Panc1 (cell line): ENCODE data around the gene KDM2B.

Source experiments
- POLR2AphosphoS5 ChIP-seq: IDR thresholded peaks from 2 replicates; pipeline ENCODE4 v1.6.1; 2012; ENCODE audit warnings: mild to moderate bottlenecking, low read depth, low read length, moderate library complexity
- TCF7L2 ChIP-seq: IDR thresholded peaks from 2 replicates; pipeline ENCODE4 v1.6.1; 2011; ENCODE audit warnings: mild to moderate bottlenecking, low read depth, low read length, inconsistent platforms
- TF ChIP-seq, protein P1 (sequence below): fragments of 450-650 bp; IDR thresholded peaks from 2 replicates; pipeline ENCODE4 v1.5.1; 2017; ENCODE audit warnings: mild to moderate bottlenecking
- TF ChIP-seq, protein P2 (sequence below), 2 experiments: IDR thresholded peaks; 2 replicates each; pipeline ENCODE4 v1.6.1; 2011 to 2012; ENCODE audit warnings: low read depth in 2 of 2, control low read depth in 1 of 2, low read length in 1 of 2, mild to moderate bottlenecking in 1 of 2, moderate library complexity in 1 of 2; ENCODE audit not compliant: insufficient read depth in 1 of 2

DNA sequence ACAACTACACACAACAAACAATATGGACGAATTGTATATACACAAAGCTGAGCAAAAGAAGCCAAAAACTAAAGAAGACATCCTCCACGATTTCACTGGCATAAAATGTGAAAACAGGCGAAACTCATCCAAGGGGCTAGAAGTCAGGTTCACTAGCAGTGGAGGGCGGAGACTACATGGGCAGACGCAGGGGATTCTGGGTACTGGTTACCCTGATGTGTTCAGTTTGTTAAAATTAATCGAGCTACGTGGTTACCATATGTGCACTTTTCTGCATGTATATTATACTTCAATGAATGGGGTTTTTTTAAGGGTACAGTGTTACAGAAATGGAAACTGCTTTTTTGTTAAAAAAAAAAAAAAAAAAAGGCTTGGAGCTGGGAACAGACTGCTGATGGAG is 12.3 kb downstream of the KDM2B start:
- TF ChIP-seq, protein P1, sequence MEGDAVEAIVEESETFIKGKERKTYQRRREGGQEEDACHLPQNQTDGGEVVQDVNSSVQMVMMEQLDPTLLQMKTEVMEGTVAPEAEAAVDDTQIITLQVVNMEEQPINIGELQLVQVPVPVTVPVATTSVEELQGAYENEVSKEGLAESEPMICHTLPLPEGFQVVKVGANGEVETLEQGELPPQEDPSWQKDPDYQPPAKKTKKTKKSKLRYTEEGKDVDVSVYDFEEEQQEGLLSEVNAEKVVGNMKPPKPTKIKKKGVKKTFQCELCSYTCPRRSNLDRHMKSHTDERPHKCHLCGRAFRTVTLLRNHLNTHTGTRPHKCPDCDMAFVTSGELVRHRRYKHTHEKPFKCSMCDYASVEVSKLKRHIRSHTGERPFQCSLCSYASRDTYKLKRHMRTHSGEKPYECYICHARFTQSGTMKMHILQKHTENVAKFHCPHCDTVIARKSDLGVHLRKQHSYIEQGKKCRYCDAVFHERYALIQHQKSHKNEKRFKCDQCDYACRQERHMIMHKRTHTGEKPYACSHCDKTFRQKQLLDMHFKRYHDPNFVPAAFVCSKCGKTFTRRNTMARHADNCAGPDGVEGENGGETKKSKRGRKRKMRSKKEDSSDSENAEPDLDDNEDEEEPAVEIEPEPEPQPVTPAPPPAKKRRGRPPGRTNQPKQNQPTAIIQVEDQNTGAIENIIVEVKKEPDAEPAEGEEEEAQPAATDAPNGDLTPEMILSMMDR = no peak
- TF ChIP-seq, protein P2, sequence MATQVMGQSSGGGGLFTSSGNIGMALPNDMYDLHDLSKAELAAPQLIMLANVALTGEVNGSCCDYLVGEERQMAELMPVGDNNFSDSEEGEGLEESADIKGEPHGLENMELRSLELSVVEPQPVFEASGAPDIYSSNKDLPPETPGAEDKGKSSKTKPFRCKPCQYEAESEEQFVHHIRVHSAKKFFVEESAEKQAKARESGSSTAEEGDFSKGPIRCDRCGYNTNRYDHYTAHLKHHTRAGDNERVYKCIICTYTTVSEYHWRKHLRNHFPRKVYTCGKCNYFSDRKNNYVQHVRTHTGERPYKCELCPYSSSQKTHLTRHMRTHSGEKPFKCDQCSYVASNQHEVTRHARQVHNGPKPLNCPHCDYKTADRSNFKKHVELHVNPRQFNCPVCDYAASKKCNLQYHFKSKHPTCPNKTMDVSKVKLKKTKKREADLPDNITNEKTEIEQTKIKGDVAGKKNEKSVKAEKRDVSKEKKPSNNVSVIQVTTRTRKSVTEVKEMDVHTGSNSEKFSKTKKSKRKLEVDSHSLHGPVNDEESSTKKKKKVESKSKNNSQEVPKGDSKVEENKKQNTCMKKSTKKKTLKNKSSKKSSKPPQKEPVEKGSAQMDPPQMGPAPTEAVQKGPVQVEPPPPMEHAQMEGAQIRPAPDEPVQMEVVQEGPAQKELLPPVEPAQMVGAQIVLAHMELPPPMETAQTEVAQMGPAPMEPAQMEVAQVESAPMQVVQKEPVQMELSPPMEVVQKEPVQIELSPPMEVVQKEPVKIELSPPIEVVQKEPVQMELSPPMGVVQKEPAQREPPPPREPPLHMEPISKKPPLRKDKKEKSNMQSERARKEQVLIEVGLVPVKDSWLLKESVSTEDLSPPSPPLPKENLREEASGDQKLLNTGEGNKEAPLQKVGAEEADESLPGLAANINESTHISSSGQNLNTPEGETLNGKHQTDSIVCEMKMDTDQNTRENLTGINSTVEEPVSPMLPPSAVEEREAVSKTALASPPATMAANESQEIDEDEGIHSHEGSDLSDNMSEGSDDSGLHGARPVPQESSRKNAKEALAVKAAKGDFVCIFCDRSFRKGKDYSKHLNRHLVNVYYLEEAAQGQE (IDR thresholded peaks at IDR 0.05; ENCODE audit: insufficient read depth in 1 of 2, low read depth in 2 of 2, low read length in 1 of 2) = no peak
- TF ChIP-seq TCF7L2 (no peak), POLR2AphosphoS5 (no peak)
